PC-3 (cell line): ENCODE results near the gene HAND1.

Experiments
- EZH2phosphoT487 ChIP-seq: fragments of 300-600 bp; sonication (generic); IDR thresholded peaks from 2 replicates; pipeline ENCODE4 v1.6.1; 2018; ENCODE audit warnings: mild to moderate bottlenecking, antibody characterized with exemption, low read length, borderline replicate concordance
- TF ChIP-seq, protein P1 (sequence below): fragments of 300-600 bp; sonication (generic); conservative IDR thresholded peaks from 2 replicates; pipeline ENCODE4 v1.5.1; 2017; ENCODE audit warnings: antibody characterized with exemption, low read depth, mild to moderate bottlenecking, low read length

DNA sequence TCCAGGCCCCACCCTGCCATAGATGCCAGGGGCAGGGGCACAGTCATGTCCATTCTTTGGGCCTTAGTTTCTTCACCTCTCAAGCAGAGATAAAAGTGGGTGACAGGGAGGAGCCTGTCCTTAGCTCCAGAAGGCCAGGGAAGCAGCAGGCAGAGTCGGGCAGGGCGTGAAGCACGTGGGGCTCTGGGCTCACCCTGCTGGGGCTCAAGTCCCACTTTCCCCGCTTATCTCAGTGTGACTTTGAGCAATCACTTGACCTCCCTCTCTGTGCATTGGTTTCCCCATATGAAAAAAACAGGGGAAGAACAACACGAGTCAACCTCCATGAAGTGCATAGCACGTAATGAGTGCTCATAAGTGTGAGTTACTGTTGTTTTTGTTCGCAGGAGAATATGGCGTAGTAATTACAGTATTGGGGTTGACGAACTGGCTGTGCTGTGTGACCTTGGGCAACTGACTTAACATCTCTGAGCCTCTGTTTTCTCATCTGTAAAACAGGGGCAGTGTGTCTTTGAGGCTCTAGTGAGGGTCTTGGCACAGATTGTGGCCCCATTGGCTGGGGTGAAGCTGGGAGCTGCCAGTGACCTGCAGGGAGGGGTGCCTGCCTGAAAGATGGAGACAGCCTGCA, 39.9 kb upstream of the HAND1 start:
- TF ChIP-seq, protein P1, sequence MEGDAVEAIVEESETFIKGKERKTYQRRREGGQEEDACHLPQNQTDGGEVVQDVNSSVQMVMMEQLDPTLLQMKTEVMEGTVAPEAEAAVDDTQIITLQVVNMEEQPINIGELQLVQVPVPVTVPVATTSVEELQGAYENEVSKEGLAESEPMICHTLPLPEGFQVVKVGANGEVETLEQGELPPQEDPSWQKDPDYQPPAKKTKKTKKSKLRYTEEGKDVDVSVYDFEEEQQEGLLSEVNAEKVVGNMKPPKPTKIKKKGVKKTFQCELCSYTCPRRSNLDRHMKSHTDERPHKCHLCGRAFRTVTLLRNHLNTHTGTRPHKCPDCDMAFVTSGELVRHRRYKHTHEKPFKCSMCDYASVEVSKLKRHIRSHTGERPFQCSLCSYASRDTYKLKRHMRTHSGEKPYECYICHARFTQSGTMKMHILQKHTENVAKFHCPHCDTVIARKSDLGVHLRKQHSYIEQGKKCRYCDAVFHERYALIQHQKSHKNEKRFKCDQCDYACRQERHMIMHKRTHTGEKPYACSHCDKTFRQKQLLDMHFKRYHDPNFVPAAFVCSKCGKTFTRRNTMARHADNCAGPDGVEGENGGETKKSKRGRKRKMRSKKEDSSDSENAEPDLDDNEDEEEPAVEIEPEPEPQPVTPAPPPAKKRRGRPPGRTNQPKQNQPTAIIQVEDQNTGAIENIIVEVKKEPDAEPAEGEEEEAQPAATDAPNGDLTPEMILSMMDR, result no peak
- no peak for TF ChIP-seq EZH2phosphoT487
